ENCODE data around the gene IL22RA1.

Gene IL22RA1

DNA sequence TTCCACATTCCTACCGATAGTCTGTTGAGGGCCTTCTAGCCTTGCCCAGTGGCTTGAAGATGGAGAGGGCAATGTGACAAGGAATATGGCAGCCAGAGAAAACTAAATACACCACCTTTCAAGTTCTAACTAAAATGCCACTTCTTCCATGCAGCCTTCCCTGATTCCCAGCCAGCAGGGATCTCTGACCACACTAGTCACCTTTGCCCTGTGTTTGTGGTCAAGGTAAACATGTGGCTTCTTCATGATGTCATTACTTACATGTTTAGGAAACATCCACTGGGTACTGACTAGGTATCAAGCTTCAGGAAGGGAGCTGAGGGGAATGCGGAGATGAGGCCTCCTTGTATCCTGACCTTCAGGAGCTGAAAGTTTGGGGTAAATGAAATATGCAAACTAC, 22.6 kb upstream of the IL22RA1 start:
- no peak for DNase-seq

DNA sequence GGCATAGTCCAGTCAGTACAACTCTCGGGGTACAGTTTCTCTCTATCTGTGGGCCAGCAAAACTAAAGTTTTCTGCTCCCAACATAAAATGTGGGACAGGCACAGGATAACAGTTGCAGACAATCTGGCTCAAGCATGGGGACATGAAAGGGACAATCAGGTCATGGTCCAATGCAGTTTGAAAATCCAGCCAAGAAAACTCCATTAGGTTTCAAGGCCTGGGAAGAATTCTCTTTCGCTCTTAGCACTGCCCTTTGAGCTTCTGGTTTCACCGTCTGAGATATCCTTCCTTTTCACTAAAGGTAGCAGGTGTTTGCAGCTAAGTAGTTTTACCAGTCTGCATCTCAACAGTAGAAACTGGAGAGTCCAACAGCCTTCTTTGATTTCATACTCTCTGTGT, 21.1 kb upstream of the IL22RA1 start:
- no peak for DNase-seq

DNA sequence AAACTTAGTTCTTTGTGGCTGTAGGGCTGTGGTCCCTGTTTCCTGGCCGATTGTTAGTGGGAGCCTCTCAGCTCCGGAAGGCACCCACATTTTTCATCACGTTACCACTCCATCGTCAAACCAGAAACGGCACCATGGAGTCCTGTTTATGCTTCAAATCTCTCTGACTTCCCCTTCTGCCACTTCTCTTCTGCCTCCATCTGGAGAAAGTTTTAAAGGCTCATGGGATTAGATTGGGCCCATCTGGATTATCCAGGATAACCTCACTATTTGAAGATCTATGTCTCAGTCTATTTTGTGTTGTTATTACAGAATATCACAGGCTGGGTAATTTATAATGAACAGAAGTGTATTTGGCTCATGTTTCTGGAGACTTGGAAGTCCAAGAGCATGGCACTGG, 19.3 kb upstream of the IL22RA1 start:
- DNase-seq = no peak

DNA sequence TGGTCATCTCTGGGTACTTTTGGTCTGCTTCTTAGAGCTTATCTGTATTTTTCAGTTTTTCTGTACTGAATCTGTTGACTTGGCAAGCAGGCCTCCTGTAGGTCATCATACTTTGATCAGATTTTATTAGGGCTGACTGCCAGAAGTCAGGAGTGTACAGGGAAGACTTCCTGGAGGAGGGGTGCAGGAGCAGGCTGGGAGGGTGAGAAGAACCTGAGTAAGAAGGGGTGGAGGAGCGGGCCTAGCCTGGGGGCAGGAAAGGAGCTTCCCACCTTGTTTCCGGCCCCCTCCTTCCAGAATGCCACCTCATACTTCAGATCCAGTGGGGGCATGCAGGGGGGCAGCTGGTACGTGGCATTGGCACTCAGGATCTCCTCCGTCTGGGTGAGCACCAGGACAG, 18.3 kb upstream of the IL22RA1 start:
- DNase-seq = no peak

DNA sequence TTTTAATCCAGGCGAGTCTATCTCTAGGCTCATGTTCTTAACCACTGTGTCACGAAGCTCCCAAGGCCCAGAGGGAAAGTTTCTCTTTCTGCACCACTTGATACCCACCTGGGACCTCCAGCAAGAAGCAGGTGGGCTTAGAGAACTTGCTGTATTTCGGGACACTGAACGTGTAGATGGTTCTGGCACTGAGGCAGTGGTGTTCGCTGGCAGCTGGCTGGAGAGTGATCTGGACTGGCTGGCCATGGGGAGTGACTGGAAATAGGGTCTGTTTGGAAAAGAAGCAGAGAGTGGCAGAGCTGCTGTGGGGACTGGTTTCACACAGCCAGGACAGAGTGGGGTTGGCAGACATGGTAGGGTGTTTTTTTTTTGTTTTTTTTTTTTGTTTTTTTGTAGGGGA, 16.4 kb upstream of the IL22RA1 start:
- DNase-seq = no peak

DNA sequence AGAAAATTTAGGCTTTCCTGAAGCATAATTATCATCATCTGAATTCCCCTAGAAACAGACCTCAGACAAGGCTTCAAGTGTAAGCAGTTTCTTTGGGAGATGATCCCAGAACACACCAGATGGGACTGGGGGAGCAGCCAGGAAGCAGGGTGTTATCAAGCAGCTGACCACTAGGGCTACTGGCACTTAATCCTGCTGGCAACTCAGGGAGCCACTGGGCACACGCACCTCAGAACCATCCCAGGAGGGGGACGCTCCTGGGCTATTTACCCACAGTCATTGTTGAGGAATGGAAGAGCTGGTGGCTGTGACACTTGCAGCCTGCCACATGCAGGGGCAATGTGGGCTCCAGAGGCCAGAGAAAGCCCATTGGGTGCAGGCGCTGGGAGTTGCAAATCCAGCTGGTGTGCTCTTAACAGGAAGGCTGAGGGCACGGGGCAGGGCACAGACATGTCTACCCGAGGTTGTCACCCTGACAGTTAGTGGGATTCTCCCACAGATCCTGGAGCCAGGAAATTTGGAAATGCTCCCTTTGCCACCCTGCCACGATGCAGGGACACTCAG, 15.1 kb upstream of the IL22RA1 start:
- DNase-seq = no peak

DNA sequence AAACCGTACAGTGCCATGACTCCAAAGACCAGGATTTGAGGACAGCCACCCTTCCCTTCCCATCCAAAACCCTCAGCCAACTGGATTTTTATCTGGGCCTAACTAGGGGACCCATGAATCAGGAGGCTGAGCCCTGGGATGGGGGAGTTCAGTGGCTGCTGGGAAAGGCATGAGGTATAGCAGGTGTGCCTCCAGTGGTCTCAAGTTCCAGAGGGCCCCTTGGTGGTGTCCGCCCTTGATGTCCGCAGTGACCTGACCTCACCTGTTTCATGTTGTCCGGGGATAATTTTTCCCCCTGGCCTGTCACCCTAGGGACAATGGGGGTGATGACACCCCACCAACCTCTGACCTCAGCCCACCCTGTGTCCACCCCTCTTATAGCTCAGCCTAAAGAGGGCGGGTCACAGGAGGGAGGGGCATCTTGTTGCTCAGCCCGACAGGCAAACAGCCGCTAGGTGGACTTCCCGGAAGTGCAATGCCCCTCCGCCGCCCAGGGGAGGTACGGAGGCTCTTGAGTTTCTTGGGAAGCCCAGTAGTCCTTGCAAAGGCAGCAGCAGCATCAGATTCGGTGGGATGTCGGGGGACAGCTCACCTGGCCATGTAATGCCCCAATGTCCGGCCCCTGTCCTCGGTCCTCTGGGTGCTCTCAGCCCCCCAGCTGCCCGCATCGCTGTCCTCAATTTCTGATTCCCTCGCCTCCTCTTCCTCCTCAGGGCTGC, 13.8 kb upstream of the IL22RA1 start:
- DNase-seq = no peak

DNA sequence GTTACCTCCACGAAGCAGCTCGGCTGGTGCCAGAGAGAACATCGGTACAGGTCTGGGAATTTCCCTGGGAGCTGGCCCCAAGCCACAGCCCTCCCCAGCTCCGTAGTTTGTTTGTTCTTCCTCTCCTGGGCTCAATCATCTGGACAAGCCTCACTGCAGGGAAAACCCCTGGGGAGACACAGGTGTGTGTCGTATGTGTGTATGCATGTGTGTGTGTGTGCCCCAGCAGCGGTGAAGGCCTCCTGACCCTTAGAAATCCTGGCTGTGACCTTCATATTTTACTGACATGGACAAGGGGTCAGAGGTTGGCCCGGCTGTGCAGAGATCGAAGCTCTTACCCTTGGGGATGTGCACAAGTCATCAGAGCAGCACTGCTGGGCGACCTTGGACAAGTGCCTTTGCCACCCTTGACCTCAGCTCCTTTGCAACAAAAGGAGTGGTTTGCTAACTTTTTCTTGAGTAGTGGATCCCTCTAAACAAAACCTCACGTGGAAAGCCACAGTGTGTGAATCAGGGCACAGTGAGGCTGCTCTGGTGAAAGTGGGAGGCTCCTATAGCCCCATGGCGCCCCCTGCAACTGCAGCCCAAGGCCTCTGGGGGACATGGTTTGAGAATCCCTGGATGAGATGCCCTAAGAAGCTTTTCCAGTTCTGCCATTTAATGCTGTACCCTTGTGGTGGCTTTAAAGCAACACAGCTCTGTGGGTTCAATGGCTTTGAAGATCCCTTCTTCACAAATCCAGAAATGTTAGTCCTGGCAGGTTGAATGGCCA, 12.3 kb upstream of the IL22RA1 start:
- DNase-seq = no peak

DNA sequence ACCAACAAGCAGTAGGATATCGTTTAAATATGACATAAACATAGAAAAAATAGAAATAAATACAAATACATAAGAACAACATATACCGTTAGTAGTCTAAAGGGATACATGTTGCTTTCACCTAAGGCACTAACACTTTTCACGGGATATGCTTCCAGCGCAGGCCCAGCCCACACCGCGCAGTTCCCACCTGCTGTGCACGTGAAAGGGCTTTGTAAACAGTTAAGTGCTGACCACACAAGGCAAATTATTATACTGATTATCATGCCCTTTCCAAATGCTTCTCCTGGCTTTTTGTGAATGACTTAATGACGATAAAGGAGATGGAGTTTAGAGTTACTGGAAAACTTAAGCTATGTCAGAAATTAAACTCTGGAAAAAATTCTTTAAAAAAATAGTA, 11.3 kb upstream of the IL22RA1 start:
- no peak for DNase-seq

DNA sequence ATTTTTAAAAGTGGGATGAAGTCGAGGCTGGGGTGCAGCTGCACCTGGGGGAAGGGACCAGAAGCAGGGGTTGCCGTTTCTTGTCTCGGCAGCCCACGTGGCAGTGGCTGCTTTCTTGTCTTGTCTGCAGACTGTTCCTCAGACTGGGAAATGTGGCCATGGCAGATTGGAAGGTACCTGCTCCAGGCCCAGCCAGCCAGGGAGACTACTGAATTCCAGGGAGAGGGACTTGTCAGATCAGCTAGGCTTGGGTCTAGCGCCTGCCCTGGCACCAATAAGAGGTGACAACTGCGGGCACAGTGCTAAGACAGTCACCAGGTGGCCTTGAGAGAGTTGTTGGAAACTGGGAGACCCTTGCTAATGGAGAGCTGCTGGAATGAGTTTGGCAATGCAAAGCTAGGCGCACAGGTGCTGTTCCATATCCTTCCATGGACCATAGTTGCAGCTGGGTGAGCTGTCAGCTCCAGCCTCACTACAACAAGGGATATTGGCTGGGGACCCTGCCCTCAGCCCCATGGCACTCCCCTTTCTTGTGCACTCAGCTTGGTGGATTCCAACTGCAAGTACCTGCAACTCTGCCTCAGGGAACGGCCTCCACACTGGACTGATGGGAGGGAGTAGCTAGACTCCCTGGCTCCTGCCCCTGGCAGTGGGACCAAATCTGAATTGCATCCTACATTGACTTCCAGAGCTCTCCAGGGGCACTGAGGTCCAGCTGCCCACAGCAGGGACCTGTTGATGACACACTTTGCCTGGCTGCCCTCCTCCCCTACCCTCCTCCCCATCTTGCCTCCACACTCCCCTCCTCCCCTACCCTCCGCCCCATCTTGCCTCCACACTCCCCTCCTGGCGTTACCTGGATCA, 9.9 kb upstream of the IL22RA1 start:
- no peak for DNase-seq

DNA sequence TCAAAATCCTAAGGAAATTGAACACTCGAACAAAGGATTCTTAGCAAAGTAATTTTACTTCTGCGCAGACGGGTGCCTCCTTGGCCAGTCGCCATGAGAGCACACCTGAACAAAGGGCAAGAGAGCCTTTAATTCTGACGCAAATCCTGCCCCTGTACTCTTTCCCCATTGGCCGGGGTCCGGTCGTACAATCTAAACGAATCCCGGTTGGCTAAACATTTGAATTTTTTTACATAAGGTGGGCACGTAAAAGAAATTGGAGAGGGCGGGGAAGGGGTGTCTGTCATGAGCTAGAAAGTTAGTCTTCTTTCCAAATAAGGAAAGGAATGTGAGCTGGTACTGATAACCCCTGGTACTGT, 8.2 kb upstream of the IL22RA1 start:
- DNase-seq = no peak

DNA sequence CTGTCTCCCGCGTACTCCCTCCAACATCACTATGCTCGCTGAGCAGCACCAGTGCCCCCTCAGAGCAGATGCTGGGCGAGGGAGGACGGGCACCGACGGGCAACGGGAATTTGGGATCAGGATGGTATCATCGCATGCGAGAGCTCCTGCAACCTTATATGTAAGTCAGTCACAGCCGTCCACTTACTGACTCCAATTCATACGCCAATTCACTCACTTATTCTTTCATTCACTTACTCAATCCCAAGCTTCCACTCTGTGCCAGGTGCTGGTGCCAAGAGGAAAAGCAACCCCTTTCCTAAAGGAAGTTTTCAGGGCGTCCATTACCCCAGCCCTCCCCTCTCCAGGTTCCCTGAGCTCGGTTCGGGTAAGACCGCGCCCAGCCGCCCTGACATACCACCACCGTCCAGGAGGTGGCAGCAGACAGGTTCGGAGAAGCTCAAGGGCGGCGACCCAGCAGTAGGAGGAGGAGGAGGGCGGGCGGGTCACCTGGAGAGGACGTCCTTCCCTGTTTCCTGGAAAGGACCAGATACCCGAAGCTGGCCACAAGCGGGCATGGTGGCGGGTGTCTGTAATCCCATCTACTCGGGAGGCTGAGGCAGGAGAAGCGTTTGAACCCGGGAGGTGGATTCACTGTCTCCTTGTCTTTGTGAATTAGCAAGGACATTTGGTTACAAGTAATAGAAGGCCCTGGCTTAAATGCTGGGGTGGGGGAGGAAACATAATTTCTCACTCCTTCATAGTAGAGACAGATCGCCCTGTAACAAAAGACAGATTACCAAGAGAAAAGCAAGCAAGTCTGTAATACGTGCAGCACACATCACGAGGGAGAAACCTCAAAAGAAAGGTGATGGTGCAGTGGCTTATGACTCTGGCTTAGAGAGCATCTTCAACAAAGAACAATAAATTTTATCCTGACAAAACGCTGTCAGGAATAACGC, 7.6 kb upstream of the IL22RA1 start:
- peak; percentile 55 for DNase-seq

DNA sequence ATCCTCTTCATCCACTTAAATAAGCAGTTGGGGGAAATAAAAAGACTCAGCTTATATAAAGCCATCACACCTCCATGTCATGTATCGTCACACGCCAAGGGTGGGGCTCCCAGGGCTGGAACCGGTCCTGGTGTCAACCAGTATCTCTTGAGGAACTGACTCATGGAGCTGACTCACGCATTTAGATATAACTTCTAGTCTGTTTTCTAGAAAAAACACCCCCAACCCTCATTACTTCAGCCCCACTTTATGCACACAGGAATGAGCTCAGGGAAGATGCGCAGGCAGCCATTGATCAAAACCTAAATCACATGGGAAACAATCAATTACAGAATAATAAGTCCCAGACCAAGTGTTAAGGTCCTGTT, 6.9 kb upstream of the IL22RA1 start:
- DNase-seq = no peak

DNA sequence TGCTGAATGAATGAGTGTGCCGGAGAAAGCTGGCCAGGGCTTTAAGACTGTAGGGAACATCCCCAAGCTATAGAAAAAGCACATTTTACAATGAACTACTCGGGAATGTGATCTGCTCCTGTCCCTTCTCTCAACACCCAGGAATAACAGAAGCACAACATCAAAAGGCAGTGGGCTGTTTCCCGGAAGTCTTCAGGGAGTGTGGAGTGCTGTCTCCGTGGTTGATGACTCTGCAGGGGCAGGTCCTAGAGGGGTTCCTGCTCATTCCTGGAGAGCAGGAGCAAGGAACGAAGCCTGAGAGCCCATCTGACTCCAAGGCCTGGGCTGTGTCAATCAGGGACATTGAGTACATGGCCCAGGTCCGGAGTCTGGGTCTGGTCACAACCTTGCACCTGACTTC, 4.9 kb upstream of the IL22RA1 start:
- DNase-seq = no peak

DNA sequence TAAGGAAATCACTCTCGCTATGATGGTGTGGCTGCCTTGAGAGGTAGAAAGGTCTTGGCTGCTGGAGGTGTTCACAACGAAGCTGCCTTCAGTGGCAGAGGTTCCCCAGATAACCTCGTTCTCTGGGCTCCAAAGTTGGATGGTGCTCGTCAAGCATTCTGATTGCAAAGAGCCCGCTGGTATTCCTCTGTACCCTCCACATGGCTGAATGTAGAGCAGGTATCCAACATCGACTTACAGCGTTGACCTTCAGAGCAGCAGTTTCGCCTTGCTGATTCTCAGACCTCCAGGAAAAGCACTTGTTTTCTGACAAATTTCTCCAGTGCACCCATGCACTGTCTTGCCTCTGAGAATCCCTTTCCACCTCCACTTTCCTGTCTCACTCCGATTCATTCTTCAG, 4.3 kb upstream of the IL22RA1 start:
- no peak for DNase-seq

DNA sequence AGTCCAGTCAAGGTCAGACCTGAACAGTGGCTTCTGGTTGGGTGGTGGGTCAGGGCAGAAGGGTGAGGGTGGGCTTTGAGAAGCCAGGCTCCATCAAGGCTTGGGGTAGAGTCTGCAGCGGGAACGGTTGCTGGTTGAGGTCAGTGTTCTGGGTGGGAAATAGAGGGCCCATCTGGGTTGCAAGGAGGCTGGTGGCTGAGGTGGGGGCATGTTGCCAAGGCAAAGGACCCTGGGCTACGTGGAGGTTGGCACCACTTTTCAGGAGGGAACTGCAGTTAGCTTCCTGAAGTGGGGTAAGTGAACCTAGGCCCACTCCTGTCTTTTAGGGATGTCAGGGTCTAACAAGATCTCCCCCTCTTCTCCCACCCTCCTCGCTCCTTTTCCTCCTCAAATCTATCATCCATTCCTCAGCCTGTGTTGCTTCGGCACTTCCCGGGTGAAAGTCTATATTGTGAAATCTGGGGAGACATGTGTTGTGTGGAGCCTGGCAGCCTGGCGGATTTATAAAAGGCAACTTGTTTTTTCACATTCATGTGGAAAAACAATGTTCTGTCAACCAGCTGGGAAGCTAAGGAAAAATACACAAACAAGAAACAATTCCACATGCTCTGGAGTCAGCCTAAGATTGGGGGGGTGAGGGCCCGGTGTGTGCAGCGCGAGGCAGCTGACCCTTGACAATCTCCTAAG, 1.5 kb downstream of the IL22RA1 start:
- no peak for DNase-seq

DNA sequence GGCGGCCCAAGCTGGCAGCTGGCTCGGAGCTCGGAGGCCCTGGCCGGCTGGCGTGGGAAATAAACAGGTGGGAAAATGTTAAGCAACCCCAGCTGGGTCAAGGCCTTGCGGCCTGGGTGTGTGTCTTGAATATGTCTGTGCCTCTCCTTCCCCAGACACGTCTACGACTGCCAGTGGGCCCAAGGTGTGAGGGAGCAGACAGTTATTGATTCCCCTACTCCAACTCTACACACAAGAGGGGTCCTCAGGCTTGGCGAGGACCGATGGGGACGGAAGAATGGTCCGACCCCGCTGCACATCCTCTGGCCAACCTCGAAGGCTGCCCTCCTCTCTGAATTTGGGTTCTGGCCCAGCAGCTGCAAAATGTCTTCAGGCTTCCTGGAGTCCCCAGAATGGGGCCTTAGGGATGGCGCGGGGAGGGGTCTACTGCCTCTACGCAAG, 2.2 kb downstream of the IL22RA1 start:
- no peak for DNase-seq

DNA sequence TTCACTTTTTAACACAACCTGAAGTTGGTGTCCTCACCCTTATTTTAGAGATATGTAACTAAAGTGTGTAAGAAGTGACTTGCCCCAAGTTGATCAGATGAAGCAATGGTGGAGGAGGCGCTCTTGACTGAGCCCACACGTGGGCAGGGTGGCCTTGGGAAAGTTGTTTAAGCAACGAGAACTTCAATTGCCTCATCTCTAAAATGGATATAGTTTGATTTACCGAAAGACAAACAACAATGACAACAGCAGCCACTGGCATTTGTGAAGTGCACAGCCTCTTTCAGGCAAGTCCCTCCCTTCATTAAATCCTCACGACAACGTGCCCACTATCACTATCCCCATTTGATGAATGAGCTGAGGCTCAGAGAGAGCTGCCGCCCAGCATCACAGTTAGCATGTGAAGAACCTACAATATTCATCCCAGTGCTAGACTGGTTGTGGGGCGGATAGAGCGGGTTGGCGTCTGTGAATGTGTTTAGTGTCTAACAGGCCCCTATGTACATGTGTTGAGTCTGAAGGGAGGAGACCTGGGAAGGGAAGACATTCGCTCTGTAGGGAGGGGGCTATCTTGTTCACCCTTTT, 3.0 kb downstream of the IL22RA1 start:
- no peak for DNase-seq

DNA sequence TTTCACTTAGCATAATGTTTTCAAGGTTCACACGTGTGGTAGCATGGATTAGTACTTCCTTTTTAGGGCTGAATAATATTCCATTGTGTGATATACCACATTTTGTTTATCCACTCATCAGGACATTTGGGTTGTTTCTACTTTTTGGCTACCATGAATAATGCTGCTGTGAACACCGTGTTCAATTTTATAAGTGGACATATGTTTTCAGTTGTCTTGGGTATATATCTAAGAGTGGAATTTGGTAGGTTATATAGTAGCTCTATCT, 3.8 kb downstream of the IL22RA1 start:
- no peak for DNase-seq

DNA sequence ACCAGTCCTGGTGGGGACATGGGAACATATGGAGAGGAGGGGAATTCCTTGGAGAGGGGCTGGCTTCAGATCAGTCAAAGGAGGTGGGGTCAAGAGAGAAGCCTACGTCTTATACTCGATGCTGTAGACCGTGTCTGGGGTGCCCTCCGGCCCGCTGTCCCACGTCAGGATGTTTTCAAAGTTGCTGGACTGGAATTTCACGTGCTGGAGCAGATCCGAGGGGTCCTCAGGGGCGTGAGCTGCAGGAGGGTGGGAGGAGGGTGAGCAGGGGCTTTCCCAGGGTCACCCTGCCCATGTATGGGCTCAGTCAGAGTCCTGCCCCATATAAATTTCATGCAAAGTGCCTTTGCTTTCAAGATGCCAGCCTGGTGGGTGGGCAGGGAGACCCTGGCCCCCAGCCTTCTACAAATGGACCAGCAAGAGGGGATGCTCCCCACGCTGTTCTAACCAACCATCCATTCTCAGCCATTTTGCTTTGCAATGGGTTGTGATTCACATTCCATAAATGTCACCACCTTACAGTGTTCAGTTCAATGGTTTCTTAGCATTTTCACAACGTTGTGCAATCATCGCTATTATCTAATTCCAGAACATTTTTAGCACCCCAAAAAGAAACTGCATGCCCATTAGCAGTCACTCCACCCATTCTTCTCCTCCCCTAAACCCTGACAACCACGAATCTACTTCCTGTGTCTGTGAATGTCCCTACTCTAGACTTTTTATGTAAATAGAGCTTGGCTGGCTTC, 4.3 kb downstream of the IL22RA1 start:
- no peak for DNase-seq
